HUDEP-2 (cell line): ENCODE measurements around the gene CCDC185.

Source experiments
- DNase-seq, 76 experiments: peaks; one replicate each; lab custom pipeline; 2025; ENCODE audit not compliant: unreplicated experiment in 76 of 76; lab: John Stamatoyannopoulos, UW

The CCDC185 gene

DNA sequence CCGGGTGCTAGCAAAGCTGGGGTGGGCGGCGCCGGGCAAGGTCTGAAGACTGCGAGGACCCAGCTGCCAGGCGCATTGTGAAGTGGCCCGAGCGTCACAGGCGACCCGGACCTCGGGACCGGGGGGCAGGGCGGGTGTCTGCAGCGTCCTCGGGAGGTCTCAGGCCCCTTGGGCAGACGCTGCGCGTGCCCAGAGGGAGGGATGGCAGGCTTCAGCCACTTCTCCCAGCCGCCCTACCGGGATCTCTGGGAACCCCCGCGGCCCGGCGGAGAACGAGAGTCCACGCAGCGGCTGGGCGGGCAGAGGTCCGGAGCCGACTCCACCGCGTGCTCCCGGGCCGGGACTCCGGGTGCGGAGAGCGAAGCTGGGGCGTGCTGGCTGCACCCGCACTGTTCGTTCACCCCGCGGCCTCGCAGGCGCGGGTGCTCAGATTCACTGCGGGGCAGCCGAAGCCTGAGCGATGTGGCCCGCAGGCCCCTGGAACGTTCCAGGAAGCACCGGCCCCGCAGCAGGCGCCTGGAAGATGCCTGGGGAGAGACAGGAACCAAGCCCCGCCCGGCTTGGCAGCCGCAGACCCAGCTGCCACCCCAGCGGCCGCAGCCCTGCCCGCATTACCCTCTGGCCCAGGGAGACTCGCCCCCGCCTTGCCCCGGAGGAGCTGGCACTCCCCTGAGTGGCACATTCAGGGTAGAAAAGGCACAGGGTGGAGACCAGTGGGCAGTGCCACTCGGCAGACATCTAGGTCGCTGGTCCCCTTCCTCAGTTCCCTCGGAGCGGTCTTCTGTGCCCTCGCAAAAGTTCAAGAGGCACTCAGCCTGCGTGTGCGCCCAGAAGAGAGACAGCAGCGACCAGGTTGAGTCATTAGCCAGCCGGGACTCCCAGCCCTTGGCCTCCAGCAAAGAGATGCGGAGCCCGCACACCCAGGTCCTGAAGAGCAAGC is at the start of gene CCDC185:
CCDC185 (plus strand) TSS at position 141 of the 940 bp plus-strand sequence; CDS start at position 202, 61 bp downstream.
- DNase-seq = no peak

DNA sequence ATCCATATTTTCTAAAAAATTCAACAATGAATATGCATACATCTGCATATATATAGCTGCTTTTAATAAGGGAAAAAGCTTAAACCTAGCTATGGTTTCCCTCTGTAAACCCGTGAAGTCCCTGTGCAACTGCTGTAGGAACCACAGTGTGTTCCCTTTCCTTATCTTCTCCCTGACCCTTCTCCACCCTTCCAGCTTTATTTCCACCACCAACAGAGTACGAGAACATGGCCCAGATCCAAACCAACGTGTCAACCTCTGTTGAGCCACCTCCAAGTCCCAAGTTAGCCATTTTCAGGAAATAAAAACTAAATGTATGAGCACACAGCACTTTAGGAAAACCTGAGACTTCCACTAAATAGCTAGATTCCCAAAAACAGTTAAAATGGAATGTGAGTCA is 49.5 kb upstream of the CCDC185 start:
- DNase-seq = peak in 1 of 76 experiments; percentile 10

DNA sequence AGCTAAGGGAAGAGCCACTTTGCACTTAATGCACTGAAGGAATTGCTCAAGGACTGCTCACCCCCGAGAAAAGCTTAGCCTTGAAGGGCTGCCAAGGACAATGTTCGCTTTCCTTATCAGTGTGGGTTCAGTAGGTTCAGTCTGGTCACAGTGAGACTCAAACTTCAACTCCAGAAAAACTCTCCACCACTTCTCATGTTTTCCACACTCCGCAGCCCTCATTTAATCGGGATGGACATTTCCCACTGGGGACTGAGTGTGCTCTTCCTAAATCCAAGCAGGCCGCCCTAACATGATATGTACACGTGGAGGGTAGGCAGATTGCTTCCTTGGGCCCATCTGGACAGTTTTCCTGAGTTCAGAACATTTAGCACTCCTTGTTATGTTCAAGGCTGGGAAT is 48.7 kb upstream of the CCDC185 start:
- DNase-seq = peak in 4 of 76 experiments; percentile 1 to 19 (median 14)

DNA sequence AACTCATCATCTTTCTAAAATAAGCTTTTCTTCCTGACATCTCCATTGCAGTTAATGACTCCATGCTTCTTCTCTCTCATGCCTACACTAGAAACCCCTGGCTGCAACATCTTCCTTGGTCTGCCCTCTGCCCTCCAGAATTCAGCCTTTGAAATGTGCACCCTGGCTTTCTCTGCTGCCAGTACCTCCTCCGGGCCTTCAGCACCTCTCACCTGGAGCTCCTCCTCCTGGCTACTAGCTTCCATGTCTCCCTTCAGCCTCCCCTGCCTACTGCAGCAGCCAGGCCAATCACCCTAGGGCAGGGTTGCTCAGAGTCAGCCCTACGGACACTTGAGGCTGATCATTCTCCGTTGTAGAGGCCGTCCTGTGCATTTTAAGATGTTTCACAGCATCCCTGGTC is 47.5 kb upstream of the CCDC185 start:
- DNase-seq = no peak

DNA sequence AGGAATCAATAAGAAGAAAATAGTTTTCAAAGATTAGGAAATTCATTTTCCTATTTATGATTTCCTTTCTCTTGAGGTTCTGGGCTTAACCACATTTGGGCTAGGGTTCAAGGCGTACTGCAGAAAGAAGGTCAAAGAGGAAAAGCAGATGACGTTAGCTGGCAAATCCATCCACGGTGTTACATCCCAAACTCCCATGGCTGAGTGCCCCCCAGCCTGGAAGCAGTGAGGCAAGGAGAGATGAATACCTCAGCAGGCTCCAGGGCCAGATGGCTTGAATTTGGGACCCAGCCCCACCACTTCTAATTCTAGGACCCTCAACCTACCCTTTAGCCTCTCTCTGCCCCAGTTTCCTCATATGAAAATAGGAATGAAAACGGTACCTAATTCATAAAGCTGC is 46.9 kb upstream of the CCDC185 start:
- DNase-seq = no peak

DNA sequence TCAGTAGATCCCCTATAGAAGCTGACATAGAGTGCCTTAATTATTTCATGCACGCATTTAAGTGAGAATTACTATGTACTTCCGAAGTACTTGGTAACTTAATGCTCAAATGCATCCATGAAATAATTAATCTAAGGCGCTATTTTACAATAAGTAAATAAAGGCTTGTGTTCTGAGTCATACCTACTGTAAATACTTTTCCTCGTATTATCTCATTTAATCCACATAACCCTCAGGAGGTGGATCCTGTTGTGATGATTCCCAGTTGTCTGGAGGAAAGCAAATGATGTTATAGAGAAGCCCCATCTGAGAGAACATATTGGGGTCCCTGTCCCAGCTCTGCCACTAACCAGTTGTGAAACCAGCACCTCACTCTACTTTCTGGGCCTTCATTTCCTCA is 45.6 kb upstream of the CCDC185 start:
- DNase-seq = no peak

DNA sequence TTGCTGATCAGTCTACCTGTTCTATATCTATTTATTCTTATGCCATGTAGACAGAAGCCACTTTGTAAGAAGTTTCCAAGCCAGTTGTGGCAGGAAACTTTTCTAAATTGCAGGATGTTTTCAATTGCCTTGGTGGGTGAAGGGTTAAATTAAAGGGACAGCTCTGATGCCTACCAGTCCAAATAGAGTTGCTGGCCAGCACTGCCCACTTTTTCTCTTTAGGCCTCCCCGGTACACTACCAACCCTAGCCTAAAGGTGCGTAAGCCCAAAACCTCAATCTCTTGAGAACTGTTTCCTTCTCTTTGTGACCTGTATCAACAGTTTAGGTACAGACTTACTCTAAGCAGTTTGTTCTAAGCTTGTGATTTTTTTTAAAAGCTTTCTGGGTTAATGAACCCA is 44.8 kb upstream of the CCDC185 start:
- no peak for DNase-seq

DNA sequence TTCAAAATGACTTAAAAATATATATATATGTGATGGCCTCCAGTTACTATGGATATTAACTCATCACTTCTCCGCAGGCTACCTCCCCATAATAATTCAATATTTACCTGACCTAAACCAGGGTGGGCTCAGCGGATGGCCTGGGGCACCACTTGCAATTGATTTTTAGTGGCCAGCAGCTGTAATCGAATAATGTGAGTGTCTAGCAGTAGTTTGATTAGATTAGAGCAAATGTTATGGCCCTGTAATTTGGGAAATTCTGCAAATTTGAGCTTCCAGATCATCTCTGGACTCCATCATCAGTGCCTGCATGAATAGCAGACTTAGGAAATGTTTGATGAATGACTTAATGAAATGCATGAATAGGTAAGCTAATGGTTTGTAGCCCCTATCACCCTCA is 44.0 kb upstream of the CCDC185 start:
- no peak for DNase-seq

DNA sequence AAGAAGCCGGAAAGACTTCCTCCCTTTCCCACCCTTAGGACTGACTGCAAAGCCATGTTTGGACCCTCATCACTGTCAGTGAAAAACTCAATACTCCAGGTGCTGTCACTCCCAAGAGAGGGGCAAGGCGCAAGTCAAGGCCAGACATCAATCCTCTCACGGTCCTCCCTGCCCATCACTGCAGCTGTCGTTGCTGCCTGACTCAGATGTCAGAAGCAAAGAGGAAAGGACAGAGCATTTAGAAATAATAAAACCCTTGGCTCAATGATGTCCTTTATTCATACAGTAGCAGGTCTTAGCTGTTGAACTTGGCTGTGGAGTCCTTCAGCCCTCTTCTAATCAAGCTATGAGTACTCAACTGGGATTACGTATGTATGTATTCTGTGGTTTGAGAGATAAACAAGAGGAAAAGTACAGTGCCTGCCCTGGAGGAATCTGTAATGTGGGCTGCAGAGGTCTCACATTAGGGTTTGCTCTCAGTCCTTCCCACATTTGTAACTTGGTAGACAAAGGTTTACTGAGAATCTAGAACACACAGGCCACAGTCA is 42.8 kb upstream of the CCDC185 start:
- no peak for DNase-seq

DNA sequence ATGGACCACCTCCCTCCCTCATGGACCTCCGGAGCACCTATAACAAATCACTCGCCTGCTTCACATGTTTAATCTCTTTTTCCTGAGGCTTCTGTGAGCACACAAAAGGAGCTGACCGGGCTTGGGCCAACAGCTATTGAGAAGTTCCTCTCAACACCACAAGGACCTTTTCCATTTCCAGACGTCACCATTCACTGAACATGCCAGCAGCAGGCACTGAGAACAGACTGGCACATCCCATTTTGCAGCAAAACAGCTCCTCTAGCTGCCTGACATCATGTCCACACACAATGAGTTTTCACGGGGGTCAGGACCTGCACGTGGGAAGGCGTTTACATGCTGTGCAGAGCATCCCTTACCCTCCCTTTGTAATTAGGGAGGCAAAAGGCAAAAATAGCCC is 40.3 kb upstream of the CCDC185 start:
- DNase-seq = no peak

DNA sequence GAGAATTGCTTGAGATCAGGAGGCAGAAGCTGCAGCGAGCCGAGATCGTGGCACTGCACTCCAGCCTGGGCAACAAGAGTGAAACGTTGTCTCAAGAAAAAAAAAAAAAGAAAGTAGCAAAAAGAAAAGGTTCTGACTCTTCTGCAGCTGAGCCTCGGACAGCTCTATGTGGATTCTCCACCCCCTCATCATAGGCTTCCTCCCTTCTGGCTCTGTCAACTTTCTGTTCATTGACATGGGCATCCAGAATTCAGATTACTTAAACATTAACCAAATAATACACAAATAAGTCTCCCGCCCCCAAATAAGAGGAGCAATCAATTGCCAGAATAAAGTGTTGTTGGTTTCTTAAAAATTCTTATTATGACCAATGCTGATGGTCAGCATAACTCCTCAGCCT is 39.3 kb upstream of the CCDC185 start:
- DNase-seq = no peak

DNA sequence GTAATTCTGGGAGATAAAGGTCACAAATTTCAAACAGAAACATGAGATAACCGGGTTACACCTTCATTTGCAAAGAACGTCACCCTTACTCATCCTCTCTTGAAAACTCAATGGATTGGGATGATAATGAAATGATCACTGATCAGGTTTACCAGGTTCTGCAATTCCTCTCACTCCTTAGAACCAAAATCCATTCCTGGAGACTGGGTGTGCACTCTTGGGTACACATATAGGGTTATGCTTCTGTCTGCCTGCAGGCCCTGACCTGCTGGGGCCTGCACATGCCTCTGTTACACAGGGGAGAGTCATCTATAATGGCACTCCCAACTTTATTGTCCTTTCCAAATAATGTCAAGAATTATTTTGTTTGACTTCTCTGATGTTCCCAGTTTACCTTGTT is 37.5 kb upstream of the CCDC185 start:
- no peak for DNase-seq

DNA sequence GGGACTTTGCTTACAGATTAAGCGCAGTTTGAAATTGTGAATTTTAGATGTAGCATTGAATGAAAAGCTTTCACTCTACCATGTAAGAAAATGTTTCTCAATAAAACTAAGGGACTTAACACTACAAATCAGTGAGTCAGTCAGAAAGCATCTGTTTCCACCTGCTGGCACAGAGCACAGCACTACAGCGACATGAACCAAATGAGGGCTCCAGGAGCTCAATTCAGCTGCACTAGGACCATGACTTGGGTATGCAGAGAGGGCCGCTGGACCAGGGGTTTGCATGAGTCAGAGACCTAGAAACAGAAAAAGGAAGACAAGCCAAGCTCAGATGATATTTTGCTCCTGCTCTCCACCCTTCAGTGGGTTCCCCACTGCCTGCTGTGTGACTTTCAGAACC is 34.4 kb upstream of the CCDC185 start:
- DNase-seq = no peak

DNA sequence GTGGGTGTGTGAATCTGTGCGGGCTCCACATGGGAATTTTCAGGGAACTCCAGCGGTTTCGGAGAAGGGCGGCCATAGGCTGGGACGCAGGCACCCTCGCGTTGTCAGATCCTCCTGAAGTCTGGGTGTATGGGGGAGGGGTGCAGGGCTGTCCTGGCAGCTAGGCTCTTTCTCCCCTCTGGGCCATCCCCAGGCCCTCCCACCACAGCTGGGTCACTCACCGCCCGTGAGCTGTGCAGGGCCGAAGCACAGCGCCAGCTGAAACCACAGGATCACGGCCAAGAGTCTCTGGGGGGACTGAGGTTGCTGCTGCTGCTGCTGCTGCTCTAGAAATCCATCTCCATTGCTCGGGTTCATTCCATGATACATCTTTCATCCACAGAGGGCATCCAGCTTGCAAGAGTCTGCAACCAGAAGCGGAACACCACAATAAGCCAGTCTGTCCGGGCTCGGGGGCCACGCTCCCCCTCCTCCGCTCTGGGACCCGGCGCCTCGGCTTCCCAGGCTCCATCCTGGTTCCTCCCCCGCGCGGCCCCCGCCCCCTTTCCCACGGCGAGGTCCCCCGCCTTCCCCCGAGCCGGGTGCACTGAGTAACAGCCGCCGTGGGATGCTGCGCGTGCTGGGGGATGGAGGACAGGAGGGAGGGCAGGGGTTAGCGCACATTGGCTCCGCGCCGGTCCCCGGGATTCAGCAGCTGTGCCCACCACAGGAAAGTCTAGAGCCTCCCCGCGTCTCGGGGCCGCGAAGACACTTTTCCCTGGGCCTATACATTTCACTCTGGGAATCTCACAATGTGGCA is 30.0 kb upstream of the CCDC185 start:
- no peak for DNase-seq

DNA sequence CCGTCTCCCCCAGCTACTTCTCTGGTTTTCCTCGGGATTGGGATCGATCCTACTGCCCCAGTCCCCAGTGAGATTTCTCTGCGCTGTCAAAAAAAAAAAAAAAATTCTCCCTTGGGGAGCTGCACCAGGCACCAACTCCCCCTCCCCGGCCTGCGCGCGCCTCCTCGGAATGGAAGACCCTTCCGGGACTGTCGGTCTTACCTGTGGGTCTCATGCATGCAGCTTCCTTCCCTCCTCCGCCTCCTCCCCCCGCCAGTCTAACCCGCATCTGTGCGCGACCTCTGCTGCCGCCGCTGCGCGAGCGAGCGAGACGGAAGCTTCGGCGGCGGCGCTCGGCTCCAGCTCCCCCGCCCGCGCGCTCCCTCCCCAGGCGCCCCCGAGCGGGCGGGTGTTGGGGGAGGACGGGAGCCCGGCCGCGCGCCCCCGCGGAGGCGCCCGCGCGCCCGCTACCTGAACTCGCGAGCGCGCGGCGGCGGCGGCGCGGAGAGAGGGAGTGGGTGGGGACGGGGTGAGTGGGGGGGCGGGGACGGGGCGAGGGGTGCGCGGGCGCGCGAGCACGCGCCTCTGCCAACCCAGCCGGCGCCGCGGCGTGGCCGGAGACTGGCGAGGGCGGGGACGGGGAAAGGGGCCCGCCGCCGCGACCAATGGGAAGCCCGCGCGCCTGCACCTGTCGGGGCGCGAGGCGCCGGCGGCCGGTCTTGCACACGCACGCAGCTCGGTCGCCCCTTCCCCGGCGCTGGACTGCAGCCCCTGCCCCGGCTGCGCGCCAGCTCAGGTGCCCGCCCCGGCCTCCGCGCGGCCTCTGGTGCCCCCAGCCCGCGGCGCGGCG is 29.1 kb upstream of the CCDC185 start, which contains the start of gene SUSD4:
SUSD4 (minus strand) TSS at position 321 of the 829 bp plus-strand sequence. CDS start 751 bp downstream, outside the sequence.
- DNase-seq = peak in 5 of 76 experiments; percentile 2 to 11 (median 3)

DNA sequence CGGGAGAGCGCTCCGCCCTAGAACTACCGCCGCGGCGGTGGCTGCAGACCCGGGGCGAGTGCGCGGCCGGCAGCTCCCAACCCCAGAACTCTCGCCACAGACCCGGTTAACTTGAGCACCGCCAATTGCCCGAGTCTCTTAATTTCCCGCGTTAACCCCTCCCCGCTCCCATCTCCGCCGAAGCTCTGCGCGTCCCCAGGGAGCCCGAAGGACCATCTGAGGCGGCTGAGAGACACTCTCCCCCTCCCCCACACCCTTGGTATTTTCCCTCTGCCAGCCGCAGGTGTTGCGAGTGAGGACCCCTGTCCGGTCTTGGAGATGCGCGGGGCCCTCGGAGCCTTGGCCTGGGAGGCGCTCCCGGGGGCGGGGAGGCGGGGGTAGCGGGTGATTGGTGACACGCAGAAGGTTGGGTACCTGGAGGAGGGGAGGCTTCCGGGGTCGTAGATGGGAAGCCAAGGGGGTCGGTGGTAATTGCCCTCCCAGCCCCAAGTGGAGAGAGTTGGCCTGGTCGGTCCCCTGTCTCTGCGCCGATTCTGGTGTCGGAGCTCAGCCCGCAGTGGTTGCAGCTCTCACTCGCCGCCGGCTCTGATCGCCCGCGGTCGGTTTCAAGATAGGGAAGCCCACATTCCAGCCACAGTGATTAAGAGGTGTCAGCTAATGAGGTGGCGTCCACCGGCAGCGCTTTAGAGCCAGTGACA is 28.4 kb upstream of the CCDC185 start:
- no peak for DNase-seq

DNA sequence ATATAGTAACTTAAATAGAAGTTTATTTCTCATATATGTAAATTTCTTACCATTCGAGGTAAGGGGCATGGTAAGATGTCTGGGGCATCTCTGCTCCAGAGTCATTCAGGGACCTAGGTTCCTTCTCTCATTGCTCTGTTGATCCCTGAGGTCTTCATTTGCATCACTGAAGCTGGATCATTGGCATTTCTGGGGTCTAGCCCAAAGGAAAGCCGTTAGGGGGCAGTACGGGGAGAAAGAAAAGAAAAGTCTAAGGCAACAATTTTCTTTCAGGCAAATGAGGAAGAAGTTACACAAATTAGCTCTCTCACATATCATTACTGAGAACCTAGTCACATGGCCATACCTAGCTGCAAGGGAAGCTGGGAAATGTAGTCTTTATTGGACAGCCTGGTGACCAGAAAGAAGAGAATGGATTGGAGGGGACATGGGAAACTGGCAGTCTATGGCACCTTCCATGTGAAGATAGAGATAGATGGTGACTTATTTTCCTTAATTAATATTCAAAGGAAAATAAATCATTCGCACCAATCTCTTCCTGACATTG is 19.1 kb upstream of the CCDC185 start:
- DNase-seq = no peak

DNA sequence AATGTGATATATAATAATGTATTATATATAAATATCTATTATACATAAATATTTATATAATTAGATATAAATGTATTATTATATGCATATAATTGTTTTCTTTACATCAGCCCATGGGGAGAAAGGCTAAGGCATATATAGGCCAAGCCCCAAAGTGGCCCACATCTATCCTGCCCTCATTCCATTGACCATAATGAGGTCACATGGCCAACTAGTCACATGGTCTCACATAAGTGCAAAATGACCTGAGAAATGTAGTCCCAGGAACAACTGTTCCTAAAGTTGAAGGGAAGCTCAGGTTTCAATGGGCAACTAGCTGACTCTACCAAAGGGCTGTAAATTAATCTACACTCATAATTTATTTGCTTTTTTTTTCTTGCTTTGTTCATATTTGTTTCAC is 14.5 kb upstream of the CCDC185 start:
- no peak for DNase-seq

DNA sequence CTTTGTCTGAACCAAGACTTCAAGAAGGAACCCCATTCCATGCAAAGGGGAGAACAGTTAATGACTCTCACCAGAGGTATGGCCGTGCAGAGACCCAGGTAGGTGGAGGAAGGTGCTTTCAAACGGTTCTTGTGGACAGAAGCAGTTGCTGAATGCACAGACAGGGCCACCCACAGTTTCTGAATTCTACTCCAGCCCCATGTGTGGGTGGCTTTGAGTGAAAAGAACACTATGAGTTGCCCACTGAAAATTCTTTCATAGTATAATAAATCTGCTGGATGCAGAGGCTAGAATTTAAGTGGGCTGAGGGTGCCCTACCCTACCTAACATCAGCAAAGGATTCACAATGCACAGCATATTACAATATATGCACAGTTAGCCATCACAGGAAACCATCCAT is 7.2 kb upstream of the CCDC185 start:
- no peak for DNase-seq

DNA sequence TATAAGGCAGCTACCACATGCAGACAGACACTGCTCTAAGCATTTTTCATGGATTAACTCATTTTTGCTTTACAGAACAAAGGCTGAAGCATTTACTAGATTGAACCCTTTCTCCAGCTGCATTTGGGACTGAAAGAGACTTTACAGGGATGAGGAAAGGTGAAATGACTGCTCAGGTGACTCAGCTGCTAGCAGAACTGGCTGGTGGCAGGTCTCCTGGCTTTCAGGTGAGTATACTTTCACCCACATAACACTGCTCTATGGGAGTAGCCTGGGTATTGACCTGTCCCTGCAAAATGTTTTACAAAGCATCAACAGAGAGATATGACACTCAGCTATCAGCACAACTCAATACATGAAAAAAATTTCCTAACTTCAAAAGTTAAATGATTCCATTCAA is 2.6 kb upstream of the CCDC185 start:
- no peak for DNase-seq
